ENCODE data around the gene CFAP58. TPM values are rescaled to one million over a fixed set of nuclear protein-coding genes. Genes with fewer than 3 reads are reported as not detected.

Gene CFAP58
- total RNA-seq, 6 experiments from 2014 or later = 0.10 to 2.9 (median 0.15) TPM; not detected in 2

DNA sequence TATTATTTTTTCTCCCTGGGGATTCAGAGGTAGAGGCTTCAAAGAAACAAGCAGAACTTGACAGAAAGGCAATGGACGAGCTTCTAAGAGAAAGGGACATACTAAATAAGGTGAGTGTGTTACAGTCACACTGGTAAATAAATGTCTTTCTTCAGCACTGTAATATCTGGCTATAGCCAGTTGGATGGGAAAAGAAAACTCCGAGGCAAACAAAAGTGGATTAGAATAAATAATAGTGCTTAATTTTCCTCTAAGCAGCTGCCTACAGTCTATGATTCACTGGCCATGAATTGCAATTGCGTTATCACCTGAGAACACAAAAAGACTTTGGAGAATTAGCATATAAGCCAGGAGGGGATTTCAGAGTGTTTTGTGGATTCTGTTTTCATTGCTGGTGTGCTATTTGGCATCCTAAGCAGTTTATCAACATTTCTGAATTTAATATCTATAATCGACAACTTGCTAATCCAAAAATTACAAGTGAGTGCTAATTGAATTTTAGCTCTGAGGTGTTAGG lies 23.2 kb downstream of the CFAP58 start:
- Histone ChIP-seq H3K36me3 (no peaks in the 10 kb centered on the region), H3K4me1 (no peaks in the 10 kb centered on the region), H3K27ac (no peak overlapping the region), H3K9me3 (peaks cover 0 to 3% (median 0%) of the 10 kb centered on the region in 4 donors), H3K4me3 (no peak overlapping the region), H3K27me3 (no peaks in the 10 kb centered on the region)
- 66% methylated on average over 4 of the region's 4 CpGs for WGBS (ENCODE audit: insufficient coverage, low coverage, low lambda C conversion rate, missing lambda C conversion rate)
- DNase-seq = no peak
- no peak for ATAC-seq
- intact Hi-C loops (cut with DNase I) = no loop called here
- TF ChIP-seq, protein P1, sequence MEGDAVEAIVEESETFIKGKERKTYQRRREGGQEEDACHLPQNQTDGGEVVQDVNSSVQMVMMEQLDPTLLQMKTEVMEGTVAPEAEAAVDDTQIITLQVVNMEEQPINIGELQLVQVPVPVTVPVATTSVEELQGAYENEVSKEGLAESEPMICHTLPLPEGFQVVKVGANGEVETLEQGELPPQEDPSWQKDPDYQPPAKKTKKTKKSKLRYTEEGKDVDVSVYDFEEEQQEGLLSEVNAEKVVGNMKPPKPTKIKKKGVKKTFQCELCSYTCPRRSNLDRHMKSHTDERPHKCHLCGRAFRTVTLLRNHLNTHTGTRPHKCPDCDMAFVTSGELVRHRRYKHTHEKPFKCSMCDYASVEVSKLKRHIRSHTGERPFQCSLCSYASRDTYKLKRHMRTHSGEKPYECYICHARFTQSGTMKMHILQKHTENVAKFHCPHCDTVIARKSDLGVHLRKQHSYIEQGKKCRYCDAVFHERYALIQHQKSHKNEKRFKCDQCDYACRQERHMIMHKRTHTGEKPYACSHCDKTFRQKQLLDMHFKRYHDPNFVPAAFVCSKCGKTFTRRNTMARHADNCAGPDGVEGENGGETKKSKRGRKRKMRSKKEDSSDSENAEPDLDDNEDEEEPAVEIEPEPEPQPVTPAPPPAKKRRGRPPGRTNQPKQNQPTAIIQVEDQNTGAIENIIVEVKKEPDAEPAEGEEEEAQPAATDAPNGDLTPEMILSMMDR (IDR thresholded peaks at IDR 0.05) = no peak
- no peak for TF ChIP-seq POLR2A (IDR thresholded peaks at IDR 0.05)

DNA sequence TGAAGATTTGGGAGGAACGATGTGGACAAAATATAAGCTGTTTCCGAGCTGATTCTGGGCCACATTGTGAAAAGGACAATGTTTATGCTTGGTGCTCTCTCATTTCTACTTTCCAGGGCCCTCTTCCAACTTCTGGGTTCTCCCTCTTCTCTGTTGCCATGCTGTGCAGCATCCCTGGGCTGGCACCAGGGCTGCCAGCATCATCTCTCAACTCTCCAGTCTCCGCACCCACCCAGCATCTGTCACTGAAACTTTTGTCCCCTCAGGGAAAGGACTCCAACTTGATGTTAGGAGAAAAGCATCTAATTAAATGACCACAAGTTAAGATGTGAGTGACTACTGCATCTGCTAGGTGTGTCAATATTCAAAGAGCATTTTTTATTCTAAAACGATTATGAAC lies 26.7 kb downstream of the CFAP58 start:
- Histone ChIP-seq H3K27ac (no peak overlapping the region), H3K27me3 (no peaks in the 10 kb centered on the region), H3K9me3 (no peaks in the 10 kb centered on the region), H3K4me1 (no peaks in the 10 kb centered on the region), H3K4me3 (no peak overlapping the region), H3K36me3 (no peaks in the 10 kb centered on the region)
- DNase-seq (no peak), ATAC-seq (no peak)
- intact Hi-C loops (cut with DNase I) = no loop called here
- TF ChIP-seq, protein P1 (IDR thresholded peaks at IDR 0.05) = no peak
- TF ChIP-seq POLR2A (IDR thresholded peaks at IDR 0.05) = no peak
- WGBS (ENCODE audit: insufficient coverage, low coverage, low lambda C conversion rate, missing lambda C conversion rate) = 55% methylated on average over 3 of the region's 4 CpGs

- intact Hi-C loops (cut with DNase I) = no loop called here
- ATAC-seq = no peak
- 35% methylated on average over 6 of the region's 6 CpGs for WGBS (ENCODE audit: insufficient coverage, low coverage, low lambda C conversion rate, missing lambda C conversion rate)
These were observed 33.7 kb downstream of the CFAP58 start for GRCh38 chr10:104387130-104387888.

DNA sequence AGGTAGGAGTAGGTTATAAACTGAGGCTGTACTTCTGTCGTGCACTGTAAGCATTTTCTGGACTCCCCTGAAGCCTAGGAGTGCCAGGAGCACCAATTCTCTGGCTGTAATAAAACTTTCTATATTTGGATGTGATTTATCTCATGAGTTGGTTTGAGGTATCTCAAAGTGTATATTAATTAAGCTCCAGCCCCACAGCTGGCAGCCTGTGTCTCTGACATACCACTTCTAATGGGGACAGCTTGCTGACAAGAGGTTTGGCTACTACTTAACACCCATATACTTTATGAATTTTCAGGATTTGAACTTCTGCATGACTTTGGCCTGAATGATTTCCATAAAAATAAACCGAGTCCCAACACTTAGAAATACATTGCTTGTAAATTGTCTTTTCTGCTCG lies 35.2 kb downstream of the CFAP58 start:
- no peak for DNase-seq
- Histone ChIP-seq H3K36me3 (no peaks in the 10 kb centered on the region), H3K9me3 (no peaks in the 10 kb centered on the region), H3K4me1 (no peaks in the 10 kb centered on the region), H3K4me3 (no peak overlapping the region), H3K27ac (no peak overlapping the region), H3K27me3 (no peaks in the 10 kb centered on the region)
- intact Hi-C loops (cut with DNase I) = no loop called here
- no peak for ATAC-seq
- TF ChIP-seq POLR2A (IDR thresholded peaks at IDR 0.05) = no peak
- TF ChIP-seq, protein P1 (IDR thresholded peaks at IDR 0.05) = no peak
- 36% methylated on average over 3 of the region's 3 CpGs for WGBS (ENCODE audit: insufficient coverage, low coverage, low lambda C conversion rate, missing lambda C conversion rate)

More at GRCh38 chr10:104387130-104387888, 33.7 kb downstream of the CFAP58 start:
- Histone ChIP-seq H3K4me1 (no peaks in the 10 kb centered on the region), H3K4me3 (no peak overlapping the region), H3K27me3 (no peaks in the 10 kb centered on the region), H3K36me3 (no peaks in the 10 kb centered on the region), H3K27ac (no peak overlapping the region), H3K9me3 (no peaks in the 10 kb centered on the region)
- TF ChIP-seq POLR2A (IDR thresholded peaks at IDR 0.05) = no peak
- no peak for DNase-seq

DNA sequence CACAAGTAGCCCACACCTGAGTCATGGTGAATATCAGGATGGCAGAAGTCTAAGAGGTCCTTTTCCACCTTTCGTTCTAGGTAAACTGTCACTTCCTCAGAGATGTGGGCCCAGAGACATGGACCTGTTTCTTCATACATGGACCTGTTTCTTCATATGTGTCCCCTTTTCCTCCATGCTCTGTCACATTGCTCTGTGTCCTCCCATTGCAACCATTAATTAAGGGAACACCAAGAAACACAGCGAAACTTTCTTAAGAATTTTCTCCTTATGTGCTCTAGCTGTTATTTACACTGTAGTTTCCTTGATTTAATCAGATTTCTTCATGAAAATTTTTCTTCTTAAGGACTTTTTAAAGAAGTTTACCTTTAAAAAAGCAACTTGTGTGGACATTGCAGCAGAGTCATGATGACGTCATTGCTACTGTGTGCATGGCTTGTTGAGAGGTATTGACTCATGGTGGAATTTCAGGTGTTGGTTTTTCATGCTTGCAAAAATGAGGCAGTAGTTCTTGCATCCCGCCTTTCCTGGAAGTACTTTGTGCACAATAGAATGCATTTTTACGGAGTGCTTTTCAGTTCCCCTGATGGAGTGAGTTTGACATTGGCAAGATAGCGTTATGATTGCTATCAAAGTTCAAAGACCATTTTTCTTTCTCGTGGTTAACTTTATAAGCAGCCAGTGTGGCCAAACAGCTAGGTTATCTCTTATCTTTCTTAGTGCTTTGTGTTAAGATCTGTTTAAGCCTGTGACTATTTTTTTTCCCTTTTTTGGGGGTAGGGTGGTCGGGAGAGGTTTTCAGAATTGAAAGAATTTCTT lies 37.7 kb downstream of the CFAP58 start:
- Histone ChIP-seq H3K36me3 (no peaks in the 10 kb centered on the region), H3K9me3 (no peaks in the 10 kb centered on the region), H3K4me1 (no peaks in the 10 kb centered on the region), H3K27me3 (no peaks in the 10 kb centered on the region), H3K27ac (no peak overlapping the region), H3K4me3 (no peak overlapping the region)
- no peak for ATAC-seq
- no peak for TF ChIP-seq POLR2A (IDR thresholded peaks at IDR 0.05)
- TF ChIP-seq, protein P1 (IDR thresholded peaks at IDR 0.05) = no peak
- intact Hi-C loops (cut with DNase I) = no loop called here
- DNase-seq = no peak
- 32% methylated on average over 8 of the region's 8 CpGs for WGBS (ENCODE audit: insufficient coverage, low coverage, low lambda C conversion rate, missing lambda C conversion rate)
